Bronchial epithelial cell (primary cell): ENCODE results near the gene RNF181. TPM values are rescaled to one million over a fixed set of nuclear protein-coding genes. Genes with fewer than 3 reads are reported as not detected.

ENCODE experiments used
- DNase-seq: peaks from one replicate; pipeline ENCODE4 v3.0.0-alpha.2; 2010; ENCODE audit warnings: low read depth
- FAIRE-seq: peaks from 2 replicates; lab custom pipeline; 2011; peaks lifted over from hg19 to GRCh38; lab: Jason Lieb, UNC
- H3K27me3 ChIP-seq: 2 replicates; pipeline ENCODE4 v1.5.1; 2011; ENCODE audit warnings: low read length; ENCODE audit not compliant: control insufficient read depth, insufficient read depth
- H3K36me3 ChIP-seq: 2 replicates; pipeline ENCODE4 v1.5.1; 2011; ENCODE audit warnings: low read length; ENCODE audit not compliant: control insufficient read depth, insufficient read depth
- H3K4me3 ChIP-seq: 2 replicates; pipeline ENCODE4 v1.5.1; 2011; ENCODE audit warnings: mild to moderate bottlenecking, low read depth, low read length, control low read depth
- CTCF ChIP-seq: IDR thresholded peaks from 2 replicates; pipeline ENCODE4 v1.5.1; 2011; ENCODE audit warnings: mild to moderate bottlenecking, moderate library complexity, low read length, control low read depth, inconsistent platforms; ENCODE audit not compliant: insufficient read depth, severe bottlenecking
- total RNA-seq: library from RNA; depleted of rRNA; stranded (reverse); fragments of >200 nt; gene quantifications from 2 replicates; pipeline ENCODE4 v1.2.1, GENCODE V29; 2014

RNF181 gene
- total RNA-seq, 1 donor from 2014 or later = 240 TPM

GRCh38 chr2:85642725-85643124, 47.2 kb downstream of the RNF181 start:
- Histone ChIP-seq H3K27me3 (no peaks in the 10 kb centered on the region), H3K4me3 (no peak overlapping the region), H3K36me3 (peaks cover 31% of the 10 kb centered on the region)
- TF ChIP-seq CTCF = no peak
- no peak for DNase-seq
- no peak for FAIRE-seq

- TF ChIP-seq CTCF = no peak
- DNase-seq (no peak), FAIRE-seq (no peak)
- no peak overlapping the region for H3K4me3 ChIP-seq
- H3K36me3 ChIP-seq = peaks cover 33% of the 10 kb centered on the region
- H3K27me3 ChIP-seq = no peaks in the 10 kb centered on the region
Observed at GRCh38 chr2:85644909-85645308, 49.4 kb downstream of the RNF181 start.

GRCh38 chr2:85646166-85646565, 50.6 kb downstream of the RNF181 start:
- Histone ChIP-seq H3K4me3 (no peak overlapping the region), H3K27me3 (no peaks in the 10 kb centered on the region), H3K36me3 (peaks cover 29% of the 10 kb centered on the region)
- TF ChIP-seq CTCF = no peak
- DNase-seq (no peak), FAIRE-seq (no peak)

Other genes starting within 250 kb of the RNF181 start
- 79.2 and 95.4 TPM in 2 replicates for gene RETSAT, start 241.2 kb upstream of the RNF181 start, total RNA-seq
- gene ELMOD3, start 241.0 kb upstream of the RNF181 start, total RNA-seq = 13.2 and 15.1 TPM in 2 replicates
- 701 and 871 TPM in 2 replicates for gene CAPG, start 185.4 kb upstream of the RNF181 start, total RNA-seq
- gene SH2D6, start 177.0 kb upstream of the RNF181 start, total RNA-seq = 0.13 TPM in 1 of 2 replicates, not detected in the other
- gene MAT2A, start 56.6 kb upstream of the RNF181 start, total RNA-seq = 81.9 and 103 TPM in 2 replicates
- 27.9 and 33.0 TPM in 2 replicates for gene GGCX, start 34.3 kb upstream of the RNF181 start, total RNA-seq
- gene VAMP8, start 18.2 kb upstream of the RNF181 start, total RNA-seq = 41.3 and 67.6 TPM in 2 replicates
- gene VAMP5, start 11.3 kb upstream of the RNF181 start, total RNA-seq = 4.5 and 5.5 TPM in 2 replicates
- gene TMEM150A, start 7.0 kb downstream of the RNF181 start, total RNA-seq = 8.3 and 9.2 TPM in 2 replicates
- 9.5 and 18.8 TPM in 2 replicates for gene C2orf68, start 16.3 kb downstream of the RNF181 start, total RNA-seq
- 26.8 and 32.4 TPM in 2 replicates for gene USP39, start 20.4 kb downstream of the RNF181 start, total RNA-seq
- not detected in 2 replicates for gene SFTPB, start 72.5 kb downstream of the RNF181 start, total RNA-seq
- gene GNLY, start 98.6 kb downstream of the RNF181 start, total RNA-seq = not detected in 2 replicates
- gene ATOH8, start 158.2 kb downstream of the RNF181 start, total RNA-seq = 0.79 TPM in 1 of 2 replicates, not detected in the other